K562 (cell line): Measurements from ENCODE around the gene DLST. TPM values are rescaled to one million over a fixed set of nuclear protein-coding genes. Genes with fewer than 3 reads are reported as not detected.

Experiments
- ATAC-seq: fragments of 200-7000 bp; cut with Tn5 transposase; 3 replicates; pipeline ENCODE4 v1.9.1; 2020; ENCODE audit warnings: moderate library complexity
- BruUV-seq: library from RNA; stranded (reverse); fragments of 400-500 nt; replicated peaks from 2 replicates; lab custom pipeline; 2021; lab: Mats Ljungman, UMichigan
- CTCF ChIA-PET: fragments of 300-600 bp; formaldehyde crosslinking; extraction: SDS; loops from one replicate; lab custom pipeline; 2021; ENCODE audit warnings: low intra/inter-chr PET ratio; lab: Yijun Ruan, JAX
- POLR2A ChIA-PET: fragments of 300-600, 350-650 bp; sonication (Branson Sonifier 250); formaldehyde crosslinking; extraction: SDS; loops from one replicate; lab custom pipeline; 2021; ENCODE audit warnings: antibody characterized with exemption, inconsistent platforms; lab: Yijun Ruan, JAX
- DNase-seq, 4 experiments: peaks; one replicate each; pipeline versions ENCODE4 v3.0.0 to v3.0.0-alpha.2; 2011 to 2018; ENCODE audit warnings: low spot score in 3 of 4, mixed read lengths in 3 of 4; ENCODE audit errors: extremely low read depth in 1 of 4
- FAIRE-seq: peaks from 2 replicates; lab custom pipeline; 2011; peaks lifted over from hg19 to GRCh38; lab: Jason Lieb, UNC
- H2AFZ ChIP-seq: 2 replicates; pipeline ENCODE4 v1.6.0; 2011; ENCODE audit warnings: low read depth, low read length, control low read depth, inconsistent platforms
- H3K27ac ChIP-seq: fragments of 200-600 bp; 3 replicates; pipeline ENCODE4 v1.8.0; 2011; ENCODE audit warnings: low read depth, mild to moderate bottlenecking, control low read depth, inconsistent platforms, low read length, moderate library complexity, mixed read lengths; ENCODE audit errors: extremely low read depth
- H3K27me3 ChIP-seq, 2 experiments: fragments of 300-600 bp in 1 of 2; 2 replicates in 1 of 2; 3 replicates in 1 of 2; pipeline versions ENCODE4 v1.6.0 to v1.8.0; 2011; ENCODE audit warnings: inconsistent platforms in 2 of 2, low read length in 2 of 2, mild to moderate bottlenecking in 1 of 2, mixed read lengths in 1 of 2, moderate library complexity in 1 of 2; ENCODE audit not compliant: control insufficient read depth in 2 of 2, insufficient read depth in 2 of 2
- H3K36me3 ChIP-seq: fragments of 300-600 bp; 3 replicates; pipeline ENCODE4 v1.8.0; 2011; ENCODE audit warnings: mild to moderate bottlenecking, low read length, inconsistent platforms; ENCODE audit not compliant: control insufficient read depth, insufficient read depth
- H3K4me1 ChIP-seq, 2 experiments: fragments of 200-600 bp in 1 of 2; replicated peaks in 1 of 2; 2 replicates in 1 of 2; 3 replicates in 1 of 2; pipeline versions ENCODE4 v1.5.1 to v1.8.0; 2011; ENCODE audit warnings: inconsistent platforms in 2 of 2, low read length in 2 of 2, mild to moderate bottlenecking in 1 of 2, mixed read lengths in 1 of 2, moderate library complexity in 1 of 2; ENCODE audit not compliant: control insufficient read depth in 2 of 2, insufficient read depth in 2 of 2
- H3K4me2 ChIP-seq: 2 replicates; pipeline ENCODE4 v1.6.1; 2011; ENCODE audit warnings: low read length, control low read depth, inconsistent platforms, mixed read lengths; ENCODE audit not compliant: insufficient read depth
- H3K4me3 ChIP-seq: fragments of 200-600 bp; sonication (generic), shearing (Covaris generic); 2 replicates; pipeline ENCODE4 v1.5.1; 2016; ENCODE audit warnings: control low read depth, inconsistent platforms
- H3K79me2 ChIP-seq: fragments of 200-600 bp; 3 replicates; pipeline ENCODE4 v1.8.0; 2011; ENCODE audit warnings: low read length, inconsistent platforms; ENCODE audit not compliant: control insufficient read depth, insufficient read depth
- H3K9ac ChIP-seq, 2 experiments: 2 replicates each; pipeline versions ENCODE4 v1.6.0 to v1.6.1; 2011; ENCODE audit warnings: low read depth in 2 of 2, low read length in 2 of 2, control low read depth in 1 of 2, inconsistent platforms in 1 of 2, mild to moderate bottlenecking in 1 of 2, mixed read lengths in 1 of 2; ENCODE audit not compliant: insufficient read depth in 1 of 2
- H3K9me1 ChIP-seq: one replicate; pipeline ENCODE4 v1.6.0; 2011; ENCODE audit warnings: inconsistent platforms, mild to moderate bottlenecking, low read length, moderate library complexity; ENCODE audit not compliant: control insufficient read depth, insufficient read depth
- H3K9me3 ChIP-seq: replicated peaks from 2 replicates; pipeline ENCODE4 v1.5.1; 2011; ENCODE audit warnings: low read depth, low read length, inconsistent platforms; ENCODE audit not compliant: control insufficient read depth, insufficient read depth
- H4K20me1 ChIP-seq: replicated peaks from 2 replicates; pipeline ENCODE4 v1.6.1; 2011; ENCODE audit warnings: low read length, inconsistent platforms, mixed read lengths; ENCODE audit not compliant: control insufficient read depth, insufficient read depth
- CHD2 ChIP-seq: IDR thresholded peaks from 2 replicates; pipeline ENCODE4 v1.6.1; 2011; ENCODE audit warnings: low read depth, low read length
- ESRRB ChIP-seq: fragments of 250-450 bp; sonication (Bioruptor Pico); IDR thresholded peaks from 2 replicates; pipeline ENCODE4 v1.5.0; 2020; ENCODE audit warnings: mild to moderate bottlenecking, moderate library complexity, borderline replicate concordance
- HIVEP1 ChIP-seq: fragments of 250-450 bp; sonication (Bioruptor Pico); IDR thresholded peaks from 2 replicates; pipeline ENCODE4 v1.4.0; 2020; ENCODE audit warnings: mild to moderate bottlenecking
- ILK ChIP-seq: fragments of 450-650 bp; IDR thresholded peaks from 2 replicates; pipeline ENCODE4 v1.6.1; 2016; ENCODE audit warnings: missing genetic modification characterization, low read depth, mild to moderate bottlenecking, missing compliant biosample characterization, moderate library complexity, borderline replicate concordance
- TEAD2 ChIP-seq: fragments of 450-650 bp; IDR thresholded peaks from 2 replicates; pipeline ENCODE4 v1.6.1; 2016; ENCODE audit warnings: missing genetic modification characterization, control low read depth, missing compliant biosample characterization
- TEAD4 ChIP-seq, 2 experiments: sonication (generic) in 1 of 2; formaldehyde crosslinking in 1 of 2; IDR thresholded peaks; 2 replicates each; pipeline versions ENCODE4 v1.6.1 to v1.8.0; 2012 to 2022; ENCODE audit warnings: borderline replicate concordance in 1 of 2, inconsistent platforms in 1 of 2, low read length in 1 of 2, mild to moderate bottlenecking in 1 of 2, missing genetic modification reagents in 1 of 2
- ZNF197 ChIP-seq: fragments of 200-800 bp; sonication (Bioruptor generic); IDR thresholded peaks from 2 replicates; pipeline ENCODE4 v1.6.1; 2016; ENCODE audit warnings: low read depth, missing genetic modification characterization, missing compliant biosample characterization
- ZNF239 ChIP-seq: fragments of 250-450 bp; sonication (Bioruptor Pico); IDR thresholded peaks from 2 replicates; pipeline ENCODE4 v1.4.0; 2020; ENCODE audit warnings: mild to moderate bottlenecking
- WGBS: fragments of 100-300 bp; shearing (Covaris generic); methylation state at CpG from one replicate; pipeline ENCODE4 v1.1.6; 2016; ENCODE audit warnings: low coverage, mixed read lengths; ENCODE audit not compliant: insufficient coverage; ENCODE audit errors: missing lambda C conversion rate; 5-methylcytosine and 5-hydroxymethylcytosine counted together
- in situ Hi-C: fragments of 300-500 bp; cut with MboI; formaldehyde crosslinking; loops from 4 replicates; pipeline ENCODE4 v1.15.0; 2018; ENCODE audit warnings: inconsistent platforms, mixed read lengths
- intact Hi-C: fragments of 100-400 bp; cut with micrococcal nuclease; formaldehyde crosslinking; loops from 2 replicates; pipeline ENCODE4 v1.14.2; 2022
- polyA plus RNA-seq, 8 experiments: library from polyadenylated mRNA; depleted of rRNA in 4 of 8; stranded (reverse) in 5 of 8; unstranded in 3 of 8; fragments of >200 nt; fragmentation: Nextera tagmentation in 2 of 8; fragmentation: Illumina TruSeq in 1 of 8; extraction: Ambion mirVana in 2 of 8; extraction: Trizol in 1 of 8; gene quantifications; 2 replicates each; pipeline versions ENCODE4 v1.2.1 to v1.2.3, GENCODE V29; 2011 to 2014; ENCODE audit warnings: inconsistent platforms in 1 of 8, missing spikeins in 1 of 8
- total RNA-seq, 7 experiments: library from RNA; depleted of rRNA in 6 of 7; stranded (reverse); fragments of >200 nt in 6 of 7; fragmentation: Illumina TruSeq in 2 of 7; extraction: Trizol in 2 of 7; gene quantifications; 2 replicates each; pipeline versions ENCODE4 v1.2.1 to v1.2.3, GENCODE V29; 2011 to 2021; ENCODE audit warnings: low replicate concordance in 1 of 7

Gene DLST
- total and polyA plus RNA-seq, 9 of the 15 experiments (the other 6 are each of a cell fraction or from before 2014, with no cell fraction given) = 3.0 to 73.7 (median 45.4) TPM

DNA sequence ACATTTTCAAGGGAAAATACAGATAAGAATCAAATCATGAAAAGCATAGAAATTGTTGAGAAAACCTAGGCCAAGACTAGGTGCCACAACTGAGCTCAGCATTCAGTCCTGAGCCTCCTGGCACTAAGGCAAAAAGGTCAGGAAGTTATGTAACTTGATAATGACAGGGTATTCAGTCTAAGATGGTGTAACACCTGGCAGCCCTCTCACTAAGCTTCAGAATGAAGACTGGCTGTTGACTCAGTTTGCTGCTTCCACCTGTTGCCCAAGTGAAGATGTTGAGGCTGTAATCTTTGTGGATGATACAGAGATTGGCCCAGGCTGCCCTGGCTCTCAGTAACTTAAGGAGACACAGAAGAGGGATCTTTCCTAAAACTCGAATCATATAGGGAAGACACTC is 25.4 kb upstream of the DLST start:
- Histone ChIP-seq H3K9me1 (no peaks in the 10 kb centered on the region), H4K20me1 (no peaks in the 10 kb centered on the region; the same call in 1 of the 2 replicates), H3K27me3 (no peaks in the 10 kb centered on the region), H3K4me3 (no peak overlapping the region), H3K27ac (no peak overlapping the region), H3K4me2 (no peak overlapping the region), H3K4me1 (peaks cover 6 to 13% of the 10 kb centered on the region in 2 experiments; a peak in 4 of 5 replicates), H3K9me3 (no peaks in the 10 kb centered on the region), H3K79me2 (no peaks in the 10 kb centered on the region), H3K9ac (no peak overlapping the region), H2AFZ (no peak overlapping the region), H3K36me3 (no peaks in the 10 kb centered on the region)
- in situ Hi-C loops (no loop called here), intact Hi-C loops (no loop called here)
- DNase-seq (no peak), ATAC-seq (no peak), FAIRE-seq (no peak)
- TF ChIP-seq ZNF197 (CRISPR knock-in tag) (no peak), ZNF239 (CRISPR knock-in tag) (no peak), ESRRB (CRISPR knock-in tag) (no peak), TEAD2 (no peak), ILK (tag) (no peak), TEAD4 (IDR thresholded peaks at IDR 0.05; ENCODE audit: low read length) (no peak), TEAD4 (CRISPR knock-in tag; IDR thresholded peaks at IDR 0.05; ENCODE audit: borderline replicate concordance) (no peak), HIVEP1 (CRISPR knock-in tag) (no peak), CHD2 (no peak)
- BruUV-seq = no TSS peak
- ChIA-PET POLR2A (interaction anchor here (1.0 to 2.9 kb wide), 3 partner anchors 10 to 20 kb away, joined by 3 to 11 read pairs (median 4); partner anchors contain the start of gene PROX2), CTCF (no interaction called here)
- 9% methylated on average over 1 of the region's 1 CpG for WGBS
